Mesothelial cell of epicardium (in vitro differentiated cells): ENCODE data around the gene OMP. TPM values are rescaled to one million over a fixed set of nuclear protein-coding genes. Genes with fewer than 3 reads are reported as not detected.

ENCODE experiments used
- DNase-seq, 2 experiments: peaks; one replicate each; pipeline ENCODE4 v3.0.0; 2021; ENCODE audit warnings: low spot score in 2 of 2; ENCODE audit not compliant: unreplicated experiment in 2 of 2
- H3K27ac Mint-ChIP-seq: 2 replicates; pipeline ENCODE4 v1.8.0; 2021; ENCODE audit warnings: mixed read lengths
- H3K27me3 Mint-ChIP-seq: 2 replicates; pipeline ENCODE4 v1.8.0; 2021; ENCODE audit warnings: low read depth, mixed read lengths
- H3K36me3 Mint-ChIP-seq: 2 replicates; pipeline ENCODE4 v1.8.0; 2021; ENCODE audit warnings: mixed read lengths
- H3K4me1 Mint-ChIP-seq: 2 replicates; pipeline ENCODE4 v1.8.0; 2021; ENCODE audit warnings: mixed read lengths
- H3K4me3 Mint-ChIP-seq: 2 replicates; pipeline ENCODE4 v1.8.0; 2021; ENCODE audit warnings: mild to moderate bottlenecking, moderate library complexity, mixed read lengths
- H3K9me3 Mint-ChIP-seq: 2 replicates; pipeline ENCODE4 v1.8.0; 2021; ENCODE audit warnings: mixed read lengths
- total RNA-seq: library from RNA; stranded (reverse); gene quantifications from 3 replicates; pipeline ENCODE4 v1.2.1, GENCODE V29; 2021
- TF ChIP-seq, protein P1 (sequence below): fragments of 200-600 bp; sonication (generic); IDR thresholded peaks from one replicate; pipeline ENCODE4 v1.5.0; 2021; ENCODE audit warnings: antibody characterized with exemption; ENCODE audit not compliant: unreplicated experiment

Gene OMP
- total RNA-seq, 1 donor from 2014 or later = 1.5 TPM

DNA sequence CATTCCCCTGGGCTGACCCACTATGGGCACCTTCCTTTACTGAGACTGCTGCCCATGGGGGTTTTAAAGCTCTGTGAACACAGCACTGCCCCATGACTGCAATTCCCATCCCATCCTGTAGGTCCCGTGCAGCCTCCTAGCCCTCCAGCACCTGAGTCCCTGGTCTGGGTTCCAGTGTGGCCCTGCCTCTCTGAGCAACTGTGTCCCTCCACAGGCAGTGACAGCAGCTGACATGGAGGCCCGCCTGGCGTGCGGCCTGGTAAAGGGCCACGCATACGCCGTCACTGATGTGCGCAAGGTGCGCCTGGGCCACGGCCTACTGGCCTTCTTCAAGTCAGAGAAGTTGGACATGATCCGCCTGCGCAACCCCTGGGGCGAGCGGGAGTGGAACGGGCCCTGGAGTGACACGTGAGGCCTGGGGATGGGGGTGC lies 12.6 kb downstream of the OMP start:
- Mint-ChIP-seq H3K36me3 (no peaks in the 10 kb centered on the region), H3K27me3 (no peaks in the 10 kb centered on the region), H3K4me1 (peaks cover 1% of the 10 kb centered on the region), H3K27ac (no peak overlapping the region), H3K4me3 (no peak overlapping the region), H3K9me3 (no peaks in the 10 kb centered on the region)
- TF ChIP-seq, protein P1, sequence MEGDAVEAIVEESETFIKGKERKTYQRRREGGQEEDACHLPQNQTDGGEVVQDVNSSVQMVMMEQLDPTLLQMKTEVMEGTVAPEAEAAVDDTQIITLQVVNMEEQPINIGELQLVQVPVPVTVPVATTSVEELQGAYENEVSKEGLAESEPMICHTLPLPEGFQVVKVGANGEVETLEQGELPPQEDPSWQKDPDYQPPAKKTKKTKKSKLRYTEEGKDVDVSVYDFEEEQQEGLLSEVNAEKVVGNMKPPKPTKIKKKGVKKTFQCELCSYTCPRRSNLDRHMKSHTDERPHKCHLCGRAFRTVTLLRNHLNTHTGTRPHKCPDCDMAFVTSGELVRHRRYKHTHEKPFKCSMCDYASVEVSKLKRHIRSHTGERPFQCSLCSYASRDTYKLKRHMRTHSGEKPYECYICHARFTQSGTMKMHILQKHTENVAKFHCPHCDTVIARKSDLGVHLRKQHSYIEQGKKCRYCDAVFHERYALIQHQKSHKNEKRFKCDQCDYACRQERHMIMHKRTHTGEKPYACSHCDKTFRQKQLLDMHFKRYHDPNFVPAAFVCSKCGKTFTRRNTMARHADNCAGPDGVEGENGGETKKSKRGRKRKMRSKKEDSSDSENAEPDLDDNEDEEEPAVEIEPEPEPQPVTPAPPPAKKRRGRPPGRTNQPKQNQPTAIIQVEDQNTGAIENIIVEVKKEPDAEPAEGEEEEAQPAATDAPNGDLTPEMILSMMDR = peak; percentile 27
- no peak for DNase-seq

DNA sequence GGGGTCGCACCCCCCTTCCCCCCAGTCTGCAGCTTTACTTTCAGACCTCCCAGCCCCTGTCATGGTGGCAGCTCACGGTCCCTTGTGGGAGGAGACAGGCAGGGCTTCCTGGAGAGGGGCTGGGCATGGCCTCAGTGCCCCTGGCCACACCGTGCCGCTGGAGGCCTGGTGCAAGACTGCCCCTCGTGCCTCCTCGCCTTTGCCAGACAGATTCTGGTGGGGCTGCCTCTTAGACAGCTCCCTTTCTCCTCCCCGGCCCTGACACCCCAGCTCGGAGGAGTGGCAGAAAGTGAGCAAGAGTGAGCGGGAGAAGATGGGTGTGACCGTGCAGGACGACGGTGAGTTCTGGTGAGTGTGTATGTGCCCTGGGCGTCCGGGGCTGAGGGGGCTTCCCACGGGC lies 13.3 kb downstream of the OMP start:
- no peak overlapping the region for H3K27ac Mint-ChIP-seq
- peaks cover 1% of the 10 kb centered on the region for H3K4me1 Mint-ChIP-seq
- no peak for DNase-seq
- H3K36me3 Mint-ChIP-seq = peaks cover 7% of the 10 kb centered on the region
- H3K9me3 Mint-ChIP-seq = no peaks in the 10 kb centered on the region
- no peaks in the 10 kb centered on the region for H3K27me3 Mint-ChIP-seq
- no peak overlapping the region for H3K4me3 Mint-ChIP-seq
- TF ChIP-seq, protein P1 = no peak

DNA sequence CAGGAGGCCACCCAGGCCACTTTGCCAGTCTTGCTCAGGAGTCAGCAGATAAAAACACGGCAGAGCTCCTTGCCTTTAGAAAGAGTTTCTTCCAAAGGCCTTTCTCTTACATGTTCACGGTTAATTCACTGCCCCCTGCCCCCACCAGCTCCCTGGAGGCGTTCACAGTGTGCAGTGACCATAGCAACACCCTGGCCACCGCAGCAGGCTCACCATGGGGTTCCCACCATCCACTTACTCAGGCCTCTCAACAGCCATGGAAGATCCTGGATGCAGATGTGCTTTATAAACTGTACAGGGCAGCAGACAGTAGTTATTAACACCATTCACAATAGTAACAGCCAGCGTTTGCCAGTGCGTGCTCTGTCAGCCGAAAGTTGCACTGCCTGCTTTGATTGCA lies 14.9 kb downstream of the OMP start:
- no peaks in the 10 kb centered on the region for H3K27me3 Mint-ChIP-seq
- TF ChIP-seq, protein P1 = no peak
- no peak overlapping the region for H3K27ac Mint-ChIP-seq
- H3K4me3 Mint-ChIP-seq = no peak overlapping the region
- no peaks in the 10 kb centered on the region for H3K9me3 Mint-ChIP-seq
- peaks cover 1% of the 10 kb centered on the region for H3K4me1 Mint-ChIP-seq
- H3K36me3 Mint-ChIP-seq = peaks cover 8% of the 10 kb centered on the region
- DNase-seq = no peak

DNA sequence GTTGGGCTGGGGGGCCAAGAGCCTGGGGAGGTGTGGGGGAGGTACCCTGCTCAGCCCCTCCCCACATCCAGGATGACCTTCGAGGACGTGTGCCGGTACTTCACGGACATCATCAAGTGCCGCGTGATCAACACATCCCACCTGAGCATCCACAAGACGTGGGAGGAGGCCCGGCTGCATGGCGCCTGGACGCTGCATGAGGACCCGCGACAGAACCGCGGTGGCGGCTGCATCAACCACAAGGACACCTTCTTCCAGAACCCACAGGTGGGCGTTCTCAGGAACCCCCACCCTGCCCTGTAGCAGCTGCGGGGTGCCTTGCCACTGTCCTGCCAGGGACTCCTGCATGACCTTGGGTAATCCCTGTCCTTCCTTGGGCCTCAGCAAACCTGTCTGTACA lies 15.4 kb downstream of the OMP start:
- H3K9me3 Mint-ChIP-seq = no peaks in the 10 kb centered on the region
- H3K36me3 Mint-ChIP-seq = peaks cover 8% of the 10 kb centered on the region
- H3K4me1 Mint-ChIP-seq = peaks cover 1% of the 10 kb centered on the region
- no peak overlapping the region for H3K27ac Mint-ChIP-seq
- DNase-seq = no peak
- H3K4me3 Mint-ChIP-seq = no peak overlapping the region
- TF ChIP-seq, protein P1 = no peak
- no peaks in the 10 kb centered on the region for H3K27me3 Mint-ChIP-seq

DNA sequence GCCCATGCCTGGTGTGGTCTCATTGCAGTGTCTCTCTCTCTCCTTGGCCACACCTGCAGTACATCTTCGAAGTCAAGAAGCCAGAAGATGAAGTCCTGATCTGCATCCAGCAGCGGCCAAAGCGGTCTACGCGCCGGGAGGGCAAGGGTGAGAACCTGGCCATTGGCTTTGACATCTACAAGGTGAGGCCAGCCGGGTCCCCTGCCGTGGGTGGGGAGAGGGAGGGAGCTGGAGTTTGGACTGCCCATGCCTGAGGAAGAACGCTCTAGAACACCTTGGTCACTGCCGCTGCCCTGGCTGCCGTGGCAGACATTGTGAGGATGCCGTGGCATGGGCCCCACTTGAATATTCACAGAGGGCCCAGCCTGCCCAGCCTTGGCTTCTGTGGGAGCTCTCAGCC lies 16.3 kb downstream of the OMP start:
- no peak overlapping the region for H3K27ac Mint-ChIP-seq

More for the DNA sequence above, 16.3 kb downstream of the OMP start:
- H3K27me3 Mint-ChIP-seq = no peaks in the 10 kb centered on the region
- no peaks in the 10 kb centered on the region for H3K9me3 Mint-ChIP-seq
- peaks cover 14% of the 10 kb centered on the region for H3K36me3 Mint-ChIP-seq
- H3K4me3 Mint-ChIP-seq = no peak overlapping the region
- no peak for DNase-seq
- H3K4me1 Mint-ChIP-seq = no peaks in the 10 kb centered on the region
- TF ChIP-seq, protein P1 = no peak
